Activated CD4-positive, alpha-beta T cell treated with anti-CD3 and anti-CD28 coated beads, Interleukin-2, amount 10 ng/mL, durations not matched to agents 7 days and 5 days (primary cell): ENCODE measurements around the gene EHMT1. TPM values are rescaled to one million over a fixed set of nuclear protein-coding genes. Genes with fewer than 3 reads are reported as not detected.

Experiments used
- CTCF ChIA-PET: fragments of 350-600 bp; sonication (Branson Sonifier 250); formaldehyde crosslinking; loops from one replicate; lab custom pipeline; 2021; ENCODE audit warnings: antibody characterized with exemption; lab: Charles Lee
- POLR2A ChIA-PET: fragments of 350-600 bp; sonication (Branson Sonifier 250); formaldehyde crosslinking; loops from one replicate; lab custom pipeline; 2021; ENCODE audit warnings: antibody characterized with exemption; lab: Charles Lee
- DNase-seq: peaks from one replicate; pipeline ENCODE4 v3.0.0-alpha.2; 2020
- H3K27ac Mint-ChIP-seq: one replicate; pipeline ENCODE4 v1.8.0; 2021; ENCODE audit warnings: mild to moderate bottlenecking, moderate library complexity, mixed read lengths
- H3K27me3 Mint-ChIP-seq: one replicate; pipeline ENCODE4 v1.8.0; 2021; ENCODE audit warnings: mixed read lengths
- H3K36me3 Mint-ChIP-seq: one replicate; pipeline ENCODE4 v1.8.0; 2021; ENCODE audit warnings: low read depth, mixed read lengths
- H3K4me1 Mint-ChIP-seq: one replicate; pipeline ENCODE4 v1.8.0; 2021; ENCODE audit warnings: mixed read lengths
- H3K4me3 Mint-ChIP-seq: one replicate; pipeline ENCODE4 v1.8.0; 2021; ENCODE audit warnings: mild to moderate bottlenecking, moderate library complexity, mixed read lengths
- H3K9me3 Mint-ChIP-seq: one replicate; pipeline ENCODE4 v1.8.0; 2021; ENCODE audit warnings: mixed read lengths
- total RNA-seq, 2 experiments: library from RNA; stranded (reverse); gene quantifications; one replicate each; pipeline ENCODE4 v1.2.3, GENCODE V29; 2021

The EHMT1 gene
- total RNA-seq, 2 experiments from 2014 or later: 100 to 110 TPM

GRCh38 chr9:137784641-137785513 is 166.1 kb downstream of the EHMT1 start:
- ChIA-PET POLR2A (no interaction called here), CTCF (no interaction called here)
- no peaks in the 10 kb centered on the region for H3K27me3 Mint-ChIP-seq
- DNase-seq: no peak
- H3K4me1 Mint-ChIP-seq: peaks cover 23% of the 10 kb centered on the region
- peak overlapping the region; percentile 47 for H3K27ac Mint-ChIP-seq
- peaks cover 26% of the 10 kb centered on the region for H3K36me3 Mint-ChIP-seq
- H3K4me3 Mint-ChIP-seq: no peak overlapping the region
- H3K9me3 Mint-ChIP-seq: no peaks in the 10 kb centered on the region

- Mint-ChIP-seq H3K4me1 (peaks cover 23% of the 10 kb centered on the region), H3K36me3 (peaks cover 30% of the 10 kb centered on the region), H3K4me3 (no peak overlapping the region), H3K27ac (peak overlapping the region; percentile 50), H3K27me3 (no peaks in the 10 kb centered on the region), H3K9me3 (no peaks in the 10 kb centered on the region)
- ChIA-PET CTCF (no interaction called here), POLR2A (no interaction called here)
- no peak for DNase-seq
Measured at GRCh38 chr9:137785704-137786161, 166.9 kb downstream of the EHMT1 start.

- no peak overlapping the region for H3K27ac Mint-ChIP-seq
- no peaks in the 10 kb centered on the region for H3K27me3 Mint-ChIP-seq
- H3K9me3 Mint-ChIP-seq: no peaks in the 10 kb centered on the region
- ChIA-PET CTCF (no interaction called here), POLR2A (no interaction called here)
- H3K4me1 Mint-ChIP-seq: peaks cover 23% of the 10 kb centered on the region
- peaks cover 35% of the 10 kb centered on the region for H3K36me3 Mint-ChIP-seq
- H3K4me3 Mint-ChIP-seq: no peak overlapping the region
- no peak for DNase-seq
Measured at GRCh38 chr9:137786511-137786920, 167.7 kb downstream of the EHMT1 start.

- Mint-ChIP-seq H3K36me3 (peaks cover 38% of the 10 kb centered on the region), H3K4me3 (no peak overlapping the region), H3K4me1 (peaks cover 23% of the 10 kb centered on the region), H3K27ac (no peak overlapping the region), H3K27me3 (no peaks in the 10 kb centered on the region), H3K9me3 (no peaks in the 10 kb centered on the region)
- ChIA-PET CTCF (interaction anchor here (1.7 kb wide), 1 partner anchor 12 kb away, joined by 4 read pairs; no protein-coding TSS in a partner anchor), POLR2A (no interaction called here)
- no peak for DNase-seq
Measured at GRCh38 chr9:137787381-137787780, 168.6 kb downstream of the EHMT1 start.

GRCh38 chr9:137787786-137788505 is 169.1 kb downstream of the EHMT1 start:
- H3K9me3 Mint-ChIP-seq: no peaks in the 10 kb centered on the region
- ChIA-PET CTCF (interaction anchor here (1.7 kb wide), 1 partner anchor 12 kb away, joined by 4 read pairs; no protein-coding TSS in a partner anchor), POLR2A (no interaction called here)
- H3K36me3 Mint-ChIP-seq: peaks cover 33% of the 10 kb centered on the region
- H3K4me1 Mint-ChIP-seq: peaks cover 20% of the 10 kb centered on the region
- H3K27me3 Mint-ChIP-seq: no peaks in the 10 kb centered on the region
- no peak for DNase-seq
- H3K4me3 Mint-ChIP-seq: no peak overlapping the region
- peak overlapping the region; percentile 11 for H3K27ac Mint-ChIP-seq

- H3K4me3 Mint-ChIP-seq: no peak overlapping the region
Measured at GRCh38 chr9:137788561-137789294, 169.9 kb downstream of the EHMT1 start.

GRCh38 chr9:137789295-137789895 is 170.6 kb downstream of the EHMT1 start:
- Mint-ChIP-seq H3K9me3 (no peaks in the 10 kb centered on the region), H3K27ac (peak overlapping the region; percentile 25), H3K27me3 (no peaks in the 10 kb centered on the region), H3K4me3 (no peak overlapping the region), H3K4me1 (peaks cover 16% of the 10 kb centered on the region), H3K36me3 (peaks cover 32% of the 10 kb centered on the region)
- CTCF ChIA-PET: interaction anchor here (0.7 to 1.7 kb wide), 3 partner anchors 14 to 90 kb away, joined by 3 to 4 read pairs (median 3); no protein-coding TSS in a partner anchor
- DNase-seq: no peak
- POLR2A ChIA-PET: no interaction called here

More at GRCh38 chr9:137788561-137789294, 169.9 kb downstream of the EHMT1 start:
- H3K27me3 Mint-ChIP-seq: no peaks in the 10 kb centered on the region
- ChIA-PET POLR2A (no interaction called here), CTCF (interaction anchor here (0.7 to 1.7 kb wide), 3 partner anchors 13 to 89 kb away, joined by 3 to 4 read pairs (median 3); no protein-coding TSS in a partner anchor)
- peaks cover 17% of the 10 kb centered on the region for H3K4me1 Mint-ChIP-seq
- peaks cover 33% of the 10 kb centered on the region for H3K36me3 Mint-ChIP-seq
- no peak for DNase-seq
- no peaks in the 10 kb centered on the region for H3K9me3 Mint-ChIP-seq
- peak overlapping the region; percentile 11 for H3K27ac Mint-ChIP-seq

- Mint-ChIP-seq H3K9me3 (no peaks in the 10 kb centered on the region), H3K36me3 (peaks cover 36% of the 10 kb centered on the region), H3K27ac (no peak overlapping the region), H3K27me3 (no peaks in the 10 kb centered on the region), H3K4me1 (peaks cover 9% of the 10 kb centered on the region), H3K4me3 (no peak overlapping the region)
- ChIA-PET POLR2A (no interaction called here), CTCF (interaction anchor here (1.0 kb wide), 1 partner anchor 9 kb away, joined by 3 read pairs; no protein-coding TSS in a partner anchor)
- no peak for DNase-seq
Measured at GRCh38 chr9:137791947-137792346, 173.1 kb downstream of the EHMT1 start.

GRCh38 chr9:137793196-137793841 is 174.5 kb downstream of the EHMT1 start:
- Mint-ChIP-seq H3K36me3 (peaks cover 34% of the 10 kb centered on the region), H3K4me1 (peaks cover 7% of the 10 kb centered on the region), H3K4me3 (no peak overlapping the region), H3K27ac (peak overlapping the region; percentile 21), H3K27me3 (no peaks in the 10 kb centered on the region), H3K9me3 (no peaks in the 10 kb centered on the region)
- DNase-seq: no peak
- ChIA-PET POLR2A (no interaction called here), CTCF (no interaction called here)

- ChIA-PET POLR2A (no interaction called here), CTCF (no interaction called here)
- peaks cover 33% of the 10 kb centered on the region for H3K36me3 Mint-ChIP-seq
- DNase-seq: no peak
- no peak overlapping the region for H3K4me3 Mint-ChIP-seq
- H3K9me3 Mint-ChIP-seq: no peaks in the 10 kb centered on the region
- no peaks in the 10 kb centered on the region for H3K27me3 Mint-ChIP-seq
- no peak overlapping the region for H3K27ac Mint-ChIP-seq
- no peaks in the 10 kb centered on the region for H3K4me1 Mint-ChIP-seq
Measured at GRCh38 chr9:137795156-137795666, 176.4 kb downstream of the EHMT1 start.

- CTCF ChIA-PET: no interaction called here
- H3K27ac Mint-ChIP-seq: no peak overlapping the region
- DNase-seq: no peak
- no peaks in the 10 kb centered on the region for H3K27me3 Mint-ChIP-seq
- no peak overlapping the region for H3K4me3 Mint-ChIP-seq
- H3K9me3 Mint-ChIP-seq: no peaks in the 10 kb centered on the region
- peaks cover 27% of the 10 kb centered on the region for H3K36me3 Mint-ChIP-seq
- POLR2A ChIA-PET: no interaction called here
- H3K4me1 Mint-ChIP-seq: no peaks in the 10 kb centered on the region
Measured at GRCh38 chr9:137797206-137798120, 178.7 kb downstream of the EHMT1 start.
